ENCODE data around the gene TRPM2.
"Not testable (repeated sequence)": the region's sequence is repeated elsewhere in the genome, so short reads cannot be mapped to it uniquely, and the experiment has no call there.

Gene TRPM2

DNA sequence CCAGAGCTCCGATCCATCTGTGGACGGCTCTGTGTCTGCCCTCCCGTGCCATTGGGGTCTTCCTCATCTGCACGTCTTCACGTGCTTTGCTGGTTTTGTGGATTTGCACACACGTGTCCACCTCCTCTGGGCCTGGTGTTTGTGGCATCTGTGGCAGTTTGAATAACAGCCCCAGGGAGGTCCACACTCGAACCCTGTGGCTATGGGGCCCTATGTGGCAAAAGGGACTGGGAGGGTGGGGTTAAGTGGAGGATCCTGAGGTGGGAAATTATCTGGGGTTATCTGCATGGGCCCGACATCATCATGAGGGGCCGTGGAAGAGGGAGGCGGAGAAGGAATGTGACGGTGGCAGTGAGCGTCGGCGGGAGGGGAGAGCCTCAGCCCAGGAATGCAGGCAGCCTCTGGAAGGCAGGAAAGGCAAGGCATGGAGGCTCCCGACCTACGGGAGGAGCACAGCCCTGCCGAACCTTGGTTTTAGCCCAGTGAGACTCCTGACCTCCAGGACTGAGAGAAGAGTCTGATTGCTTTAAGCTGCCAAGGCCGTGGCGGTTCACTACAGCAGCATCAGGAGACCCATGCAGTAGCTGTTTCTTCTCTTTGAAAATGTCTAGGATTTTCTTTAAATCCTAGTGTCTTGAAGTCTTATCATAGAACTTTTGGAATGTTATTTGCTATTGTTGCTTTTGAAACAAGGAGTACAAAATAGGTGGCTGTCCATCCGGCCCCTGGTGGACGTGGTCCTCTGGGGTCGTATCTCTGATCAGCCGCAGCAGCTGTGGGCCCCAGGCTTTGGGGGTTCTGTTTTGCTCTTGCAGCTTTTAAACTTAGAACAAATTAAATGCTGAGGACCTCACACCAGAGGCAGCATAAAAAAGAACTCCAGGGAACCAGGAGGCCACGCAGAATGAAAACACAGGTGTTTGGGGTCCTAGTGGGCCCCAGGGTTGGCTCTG, 61.9 kb downstream of the TRPM2 start:
- DNase-seq (ENCODE audit: low read depth in 2 of 2), result no peak

DNA sequence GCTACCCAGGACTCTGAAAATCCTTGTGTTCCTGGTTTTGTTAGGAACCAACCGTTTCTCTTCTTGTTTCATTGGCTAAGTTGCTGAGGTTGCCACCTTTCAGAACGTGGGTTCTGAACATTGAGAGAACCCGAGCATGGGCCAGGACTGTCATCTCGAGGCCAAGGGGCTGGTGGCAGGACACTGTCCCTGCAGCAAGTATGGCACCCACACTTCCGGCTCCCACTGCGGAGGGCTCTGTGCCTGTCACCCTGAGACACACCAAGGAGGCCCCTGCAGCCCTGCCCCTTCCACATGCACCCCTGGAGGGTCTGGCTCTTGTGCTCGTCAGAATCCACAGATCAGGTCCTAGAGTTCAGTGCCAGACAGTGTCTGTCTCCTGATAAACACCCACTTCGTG, 62.8 kb downstream of the TRPM2 start:
- no peak for DNase-seq (ENCODE audit: low read depth in 2 of 2)

DNA sequence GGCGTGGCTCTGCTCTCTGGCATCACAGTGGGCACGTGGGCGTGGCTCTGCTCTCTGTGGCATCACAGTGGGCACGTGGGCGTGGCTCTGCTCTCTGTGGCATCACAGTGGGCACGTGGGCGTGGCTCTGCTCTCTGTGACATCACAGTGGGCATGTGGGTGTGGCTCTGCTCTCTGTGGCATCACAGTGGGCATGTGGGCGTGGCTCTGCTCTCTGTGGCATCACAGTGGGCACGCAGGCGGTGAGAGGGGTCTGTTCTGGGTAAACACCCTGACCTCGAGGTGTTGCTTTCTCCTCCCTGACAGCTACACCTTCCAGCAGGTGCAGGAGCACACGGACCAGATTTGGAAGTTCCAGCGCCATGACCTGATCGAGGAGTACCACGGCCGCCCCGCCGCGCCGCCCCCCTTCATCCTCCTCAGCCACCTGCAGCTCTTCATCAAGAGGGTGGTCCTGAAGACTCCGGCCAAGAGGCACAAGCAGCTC, 64.2 kb downstream of the TRPM2 start:
- not testable (repeated sequence) for DNase-seq (ENCODE audit: low read depth in 2 of 2)

DNA sequence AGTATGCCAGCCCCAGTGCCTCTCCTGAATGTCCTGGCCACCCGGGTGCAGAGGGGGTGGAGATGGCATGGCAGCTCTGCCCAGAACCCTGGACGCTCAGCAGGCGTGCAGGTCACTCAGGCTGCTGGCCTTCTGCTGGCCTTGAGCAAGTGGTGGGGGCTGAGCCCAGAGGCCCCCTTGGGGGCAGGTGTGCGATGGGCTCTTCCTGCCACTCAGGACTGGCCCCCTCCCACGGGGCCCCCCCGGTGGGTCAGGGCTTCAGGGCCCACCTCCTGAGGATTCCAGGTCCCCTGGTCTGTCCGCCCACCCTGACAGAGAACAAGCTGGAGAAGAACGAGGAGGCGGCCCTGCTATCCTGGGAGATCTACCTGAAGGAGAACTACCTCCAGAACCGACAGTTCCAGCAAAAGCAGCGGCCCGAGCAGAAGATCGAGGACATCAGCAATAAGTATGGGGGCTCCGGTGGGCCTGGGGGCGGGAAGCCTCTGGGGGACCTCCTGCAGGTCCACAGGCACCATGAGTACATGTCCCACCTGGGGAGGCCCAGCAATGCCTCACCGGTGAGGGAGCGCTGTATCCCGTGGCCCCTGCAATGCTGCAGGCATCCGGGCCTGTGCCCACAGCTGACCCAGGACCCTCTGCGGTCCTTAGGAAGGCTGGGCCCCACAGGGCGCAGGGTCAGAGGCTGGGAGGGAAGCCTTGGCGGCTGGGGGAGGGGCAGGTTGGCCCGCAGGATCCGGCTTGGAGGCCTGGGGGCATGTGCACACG, 64.9 kb downstream of the TRPM2 start:
- no peak for DNase-seq (ENCODE audit: low read depth in 2 of 2)

DNA sequence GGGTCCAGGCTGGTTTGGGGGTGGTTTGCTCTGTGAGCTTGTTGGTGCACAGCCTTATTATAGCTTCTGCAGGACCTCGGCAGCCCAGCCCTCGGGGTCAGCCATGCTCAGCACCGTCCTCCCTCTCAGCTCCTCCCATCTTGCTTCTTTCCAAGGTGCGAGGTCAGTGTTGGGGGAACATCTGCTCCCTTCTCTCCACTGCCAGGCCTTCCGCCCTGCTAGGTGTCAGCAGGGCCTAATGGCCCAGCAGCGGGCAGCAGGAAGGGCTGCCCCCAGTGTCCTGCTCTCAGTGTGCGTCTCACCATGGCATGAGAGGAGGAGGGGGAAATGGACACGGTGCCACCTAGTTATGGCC, 65.4 kb downstream of the TRPM2 start:
- no peak for DNase-seq (ENCODE audit: low read depth in 2 of 2)

DNA sequence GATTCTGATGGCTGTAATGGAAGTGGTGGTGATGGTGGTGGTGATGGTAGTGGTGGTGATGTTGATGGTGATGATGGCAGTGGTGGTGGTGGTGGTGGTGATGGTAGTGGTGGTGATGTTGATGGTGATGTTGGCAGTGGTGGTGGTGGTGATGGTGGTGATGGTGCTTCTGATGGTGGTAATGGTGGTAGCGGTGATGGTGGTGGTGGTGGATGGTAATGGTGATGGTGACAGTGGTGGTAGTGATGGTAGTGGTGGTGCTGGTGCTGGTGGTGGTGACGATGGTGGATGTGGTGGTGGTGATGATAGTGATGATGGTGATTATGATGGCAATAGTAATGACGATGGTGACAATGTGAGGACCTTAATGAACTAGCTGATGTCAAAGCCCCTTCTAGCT, 66.3 kb downstream of the TRPM2 start:
- DNase-seq (ENCODE audit: low read depth in 2 of 2), result no peak

DNA sequence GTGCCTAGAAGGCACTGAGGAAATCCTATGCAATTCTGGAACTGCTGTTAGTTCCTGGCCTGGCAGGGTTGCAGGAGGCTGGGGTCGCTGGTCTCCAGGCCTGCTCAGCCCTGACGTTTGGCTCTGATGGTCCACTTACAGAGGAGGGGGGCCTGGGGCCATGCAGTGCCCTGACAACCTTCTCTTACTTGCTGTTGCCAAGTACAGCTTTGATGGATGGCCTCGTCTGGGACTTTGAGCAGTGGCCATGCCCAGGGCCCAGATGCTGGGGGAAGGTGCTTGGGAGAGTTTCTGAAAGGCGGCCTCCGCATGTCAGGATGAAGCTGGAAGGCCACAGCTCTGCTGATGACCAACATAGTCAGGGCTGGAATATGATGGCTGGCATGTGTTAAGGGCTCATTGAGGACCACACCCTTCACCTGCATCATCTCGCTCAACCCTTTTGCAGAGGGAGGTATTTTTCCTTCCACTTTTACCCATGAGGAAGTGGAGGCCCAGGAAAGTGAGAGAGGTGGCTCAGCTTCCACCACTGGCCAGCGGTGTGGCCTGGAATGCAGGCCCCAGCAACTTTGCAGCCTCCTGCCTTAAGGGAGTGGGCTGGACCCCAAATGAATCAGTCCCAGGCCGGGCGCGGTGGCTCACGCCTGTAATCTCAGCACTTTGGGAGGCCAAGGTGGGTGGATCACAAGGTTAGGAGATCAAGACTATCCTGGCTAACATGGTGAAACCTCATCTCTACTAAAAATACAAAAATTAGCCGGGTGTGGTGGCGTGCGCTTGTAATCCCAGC, 67.2 kb downstream of the TRPM2 start:
- no peak for DNase-seq (ENCODE audit: low read depth in 2 of 2)

DNA sequence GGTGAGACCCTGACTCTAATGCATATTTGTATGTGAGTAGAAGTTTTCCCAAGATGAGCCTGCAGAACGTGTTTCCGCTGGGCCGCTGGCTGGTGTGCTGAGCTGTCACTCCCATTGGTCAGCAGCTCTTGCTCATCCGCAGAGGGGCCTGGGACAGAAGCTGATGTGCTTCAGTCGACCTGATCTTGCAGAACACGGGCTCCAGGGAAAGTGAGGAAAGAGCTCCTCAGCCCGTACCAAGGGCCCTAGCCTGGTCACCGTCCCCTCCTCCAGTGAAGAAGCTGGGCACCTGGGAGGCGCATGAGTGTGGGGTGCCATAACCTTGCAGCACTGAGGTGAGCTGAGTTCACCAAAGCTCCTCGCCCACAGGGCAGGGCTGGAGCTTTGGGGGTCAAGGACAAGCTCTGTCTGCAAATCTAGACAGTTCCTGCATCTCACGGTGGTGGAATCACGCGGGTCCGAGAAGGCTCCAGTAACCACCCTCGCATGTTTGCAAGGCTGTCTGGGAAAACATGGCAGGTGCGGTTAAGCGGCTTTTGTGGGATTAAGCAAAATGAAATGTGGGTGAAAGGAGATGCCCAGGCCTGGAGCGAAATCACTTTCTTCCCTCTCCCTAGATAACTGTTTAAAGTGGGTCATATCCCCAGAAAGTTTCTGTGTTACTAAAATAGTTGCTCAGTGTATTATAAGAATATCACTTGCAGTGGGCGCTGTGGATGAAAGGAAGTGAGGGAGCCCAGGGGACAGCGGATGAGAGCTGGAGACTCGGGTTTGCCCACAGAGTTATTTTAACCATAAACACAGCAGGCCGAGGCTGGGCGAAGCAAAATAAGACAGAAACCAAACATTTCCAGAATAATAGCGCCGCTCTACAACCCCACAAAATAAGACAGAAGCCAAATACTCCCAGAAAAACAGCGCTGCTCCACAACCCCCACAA, 68.8 kb downstream of the TRPM2 start:
- no peak for DNase-seq (ENCODE audit: low read depth in 2 of 2)

DNA sequence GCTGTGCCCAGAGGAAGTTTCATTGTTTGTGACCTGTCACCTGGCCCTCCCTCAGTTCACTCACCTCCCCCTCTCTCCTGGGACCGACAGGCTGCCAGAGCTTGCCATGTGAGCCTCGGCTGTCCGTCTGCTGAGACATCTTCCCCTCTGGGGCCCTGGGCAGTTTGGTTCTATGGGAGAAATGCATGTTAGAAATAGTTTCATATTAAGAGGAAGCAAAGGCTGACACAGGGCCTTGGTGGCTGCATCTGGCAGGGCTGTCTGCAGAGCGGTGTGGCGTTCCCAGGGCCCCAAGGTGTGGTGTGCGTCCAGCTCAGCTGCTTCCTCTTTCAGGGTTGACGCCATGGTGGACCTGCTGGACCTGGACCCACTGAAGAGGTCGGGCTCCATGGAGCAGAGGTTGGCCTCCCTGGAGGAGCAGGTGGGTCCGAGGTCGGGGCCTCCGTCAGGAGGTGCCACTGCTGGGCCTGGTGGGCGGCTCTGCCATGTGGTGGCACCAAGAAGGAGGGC, 69.9 kb downstream of the TRPM2 start:
- no peak for DNase-seq (ENCODE audit: low read depth in 2 of 2)

DNA sequence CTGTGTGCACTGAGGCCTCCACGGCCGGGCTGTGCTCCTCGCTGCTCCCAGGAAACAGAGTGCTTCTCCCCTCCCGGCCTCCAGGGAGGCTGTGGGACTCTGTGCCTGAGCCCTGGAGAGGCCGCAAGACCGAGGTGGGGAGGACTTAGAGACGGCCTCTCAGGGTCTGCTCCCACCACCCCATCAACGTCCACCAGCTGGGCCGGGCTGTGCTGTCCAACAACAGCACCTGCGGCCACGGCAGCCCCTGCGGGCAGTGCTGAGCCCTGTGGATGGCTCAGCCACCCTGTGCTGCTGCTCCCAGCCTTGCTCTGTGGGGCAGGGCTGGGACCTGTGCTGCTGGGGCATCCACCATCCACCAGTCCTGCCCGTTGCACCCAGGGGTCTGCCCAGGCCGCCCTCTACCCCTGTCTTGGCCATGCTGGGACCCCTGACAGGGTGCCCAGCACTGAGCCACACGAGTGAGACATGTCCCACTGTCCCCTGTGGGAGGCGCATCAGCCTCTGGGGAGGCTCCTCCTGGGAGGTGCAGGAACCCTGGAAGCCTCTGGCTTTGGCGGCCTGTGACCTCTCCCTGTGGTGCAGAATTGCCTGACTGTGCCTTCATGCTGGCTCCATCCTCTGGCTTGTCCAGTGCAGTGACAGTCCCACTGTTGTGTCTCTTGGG, 70.7 kb downstream of the TRPM2 start:
- no peak for DNase-seq (ENCODE audit: low read depth in 2 of 2)

DNA sequence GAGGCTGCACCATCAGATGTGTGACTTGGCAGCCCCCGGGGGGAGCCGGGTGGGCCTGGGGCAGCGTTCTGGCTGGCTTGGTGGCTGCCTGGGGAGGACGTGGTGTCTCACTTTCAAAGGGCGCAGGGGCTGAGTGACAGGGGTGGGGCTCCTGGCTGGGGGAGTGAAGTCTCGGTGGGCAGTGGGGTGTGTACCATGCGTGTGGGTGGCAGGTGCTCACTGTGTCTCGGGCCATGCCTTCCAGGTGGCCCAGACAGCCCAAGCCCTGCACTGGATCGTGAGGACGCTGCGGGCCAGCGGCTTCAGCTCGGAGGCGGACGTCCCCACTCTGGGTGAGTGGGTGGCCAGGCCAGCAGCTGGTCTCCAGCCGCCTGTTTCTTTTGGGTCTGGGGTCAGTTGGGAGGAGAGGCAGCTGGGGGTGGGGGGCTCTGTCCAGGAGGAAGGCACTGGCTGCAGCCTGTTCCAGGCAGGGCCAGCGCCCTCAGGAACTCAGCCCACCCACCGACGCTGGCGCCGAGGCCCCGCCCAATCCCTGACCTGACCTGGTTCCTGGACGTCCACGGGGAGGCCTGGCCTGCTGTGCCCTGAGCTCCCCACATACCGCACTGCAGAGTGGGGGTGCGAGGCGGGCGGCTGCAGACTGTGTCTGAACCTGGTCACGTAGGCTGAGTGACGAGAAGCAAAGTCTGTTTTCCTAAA, 71.3 kb downstream of the TRPM2 start:
- no peak for DNase-seq (ENCODE audit: low read depth in 2 of 2)

DNA sequence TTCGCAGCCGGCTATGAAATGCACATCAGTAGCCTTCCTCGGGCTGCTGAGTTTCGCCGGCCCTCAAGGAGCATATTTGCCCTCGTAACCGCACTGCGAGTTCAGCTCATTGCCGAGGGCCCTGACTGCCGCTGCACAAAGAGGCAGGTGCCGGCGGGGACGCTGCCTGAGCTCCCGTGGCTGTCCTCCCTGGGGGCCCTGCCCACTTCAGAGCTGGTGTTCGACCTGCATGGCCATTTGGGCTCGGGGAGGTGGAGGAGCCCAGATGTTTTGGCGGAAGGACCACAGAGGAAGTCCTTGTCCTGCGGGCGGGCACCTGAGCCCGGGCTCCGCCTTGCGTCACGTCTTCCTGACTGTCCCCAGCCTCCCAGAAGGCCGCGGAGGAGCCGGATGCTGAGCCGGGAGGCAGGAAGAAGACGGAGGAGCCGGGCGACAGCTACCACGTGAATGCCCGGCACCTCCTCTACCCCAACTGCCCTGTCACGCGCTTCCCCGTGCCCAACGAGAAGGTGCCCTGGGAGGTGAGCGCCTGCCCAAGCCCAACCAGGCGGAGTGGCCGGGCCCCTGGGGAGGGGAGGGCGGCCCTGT, 72.0 kb downstream of the TRPM2 start:
- DNase-seq (ENCODE audit: low read depth in 2 of 2), result no peak

DNA sequence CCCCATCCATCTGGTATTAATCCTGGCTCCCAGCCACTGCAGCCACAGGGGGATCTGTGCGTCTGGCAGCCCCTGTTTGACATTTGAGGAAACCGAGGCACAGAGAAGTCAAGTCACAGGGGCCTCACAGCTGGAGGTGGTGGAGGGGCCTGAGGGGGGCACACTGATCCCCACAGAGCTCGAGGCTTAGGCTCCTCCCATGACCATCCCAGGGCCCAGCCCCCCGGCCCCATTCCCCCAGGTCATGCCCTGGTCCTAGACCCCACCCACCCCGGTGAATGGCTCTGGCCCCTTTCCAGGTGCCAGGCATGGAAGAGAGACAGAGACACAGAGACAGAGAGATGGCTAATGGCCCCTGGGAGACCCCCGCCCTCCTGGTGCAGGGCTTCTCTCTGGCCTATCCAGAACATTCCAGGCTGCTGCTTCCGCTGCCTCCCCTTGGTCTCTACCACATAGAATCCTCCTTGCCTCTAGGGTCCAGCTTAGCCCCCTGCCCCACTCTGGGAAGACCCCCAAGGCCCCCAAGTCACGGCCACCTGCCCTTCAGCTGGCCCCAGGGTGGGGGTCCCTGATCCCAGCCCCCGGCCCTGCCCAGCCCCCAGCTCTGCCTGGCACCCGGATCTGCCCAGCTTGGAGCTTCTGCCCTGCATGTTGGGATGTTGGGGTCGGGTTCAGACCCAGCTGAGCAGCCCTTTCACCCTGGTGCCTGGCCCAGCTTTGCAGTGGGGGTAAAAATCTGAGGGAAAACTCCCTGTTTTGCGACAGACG, 72.7 kb downstream of the TRPM2 start:
- DNase-seq (ENCODE audit: low read depth in 2 of 2), result no peak

DNA sequence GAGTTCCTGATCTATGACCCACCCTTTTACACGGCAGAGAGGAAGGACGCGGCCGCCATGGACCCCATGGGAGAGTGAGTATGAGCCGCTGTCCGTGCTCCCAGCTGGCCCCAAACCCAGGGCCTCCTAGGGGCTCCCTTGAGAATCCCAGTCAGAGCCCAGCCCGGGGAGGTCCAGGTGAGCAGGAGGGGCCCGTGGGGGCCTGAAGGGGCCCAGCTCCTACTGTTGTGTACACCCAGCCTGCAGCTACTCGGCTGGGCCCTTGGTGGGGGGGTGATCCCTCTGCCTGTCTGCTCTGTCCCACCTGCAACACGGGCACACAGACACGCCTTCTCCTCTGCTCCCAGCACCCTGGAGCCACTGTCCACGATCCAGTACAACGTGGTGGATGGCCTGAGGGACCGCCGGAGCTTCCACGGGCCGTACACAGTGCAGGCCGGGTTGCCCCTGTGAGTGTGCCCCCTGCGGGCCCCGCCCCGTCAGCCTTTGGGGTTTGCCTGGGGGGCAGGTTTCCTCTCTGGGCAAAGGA, 73.3 kb downstream of the TRPM2 start:
- no peak for DNase-seq (ENCODE audit: low read depth in 2 of 2)

DNA sequence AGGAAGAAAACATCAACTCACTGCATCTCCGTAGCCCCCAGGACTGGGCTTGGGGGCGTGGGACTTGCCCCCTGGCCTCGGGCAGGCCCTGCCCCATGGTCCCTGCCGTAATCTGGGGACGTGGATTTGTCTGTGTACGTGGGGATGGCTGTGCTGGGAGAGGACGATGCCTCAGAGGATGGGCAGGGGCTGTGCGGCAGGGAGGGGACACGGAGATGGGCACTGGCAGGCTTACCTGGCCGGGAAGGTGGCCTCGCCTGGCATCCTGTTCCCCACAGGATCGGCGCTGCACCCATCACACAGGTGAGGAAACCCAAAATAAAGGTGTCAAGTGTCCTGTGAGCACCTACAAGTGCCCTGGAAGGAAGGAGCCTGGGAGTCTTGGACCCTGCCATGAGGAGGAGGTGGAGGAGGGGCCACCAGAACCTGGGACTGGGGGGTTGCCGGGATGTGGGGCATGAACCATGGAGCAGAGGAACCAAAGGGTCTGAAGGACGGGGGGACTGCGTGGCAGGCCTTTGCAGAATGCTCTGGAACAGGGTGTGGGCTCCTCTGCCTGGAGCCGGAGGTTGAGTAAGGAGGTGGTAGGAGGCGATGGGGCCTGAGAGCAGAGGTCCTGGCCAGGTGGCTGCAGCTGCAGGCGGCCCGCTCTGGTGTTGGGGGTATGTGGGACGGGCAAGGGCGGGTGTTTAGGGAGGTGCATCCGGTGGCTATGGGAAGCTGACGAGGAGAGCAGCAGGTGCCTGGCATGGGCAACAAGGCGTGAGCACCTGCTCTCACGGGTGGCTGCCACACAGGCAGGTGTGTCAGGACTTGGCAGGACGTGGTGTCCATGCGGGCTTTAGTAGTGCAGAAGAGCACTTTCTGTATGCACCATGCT, 74.1 kb downstream of the TRPM2 start:
- DNase-seq (ENCODE audit: low read depth in 2 of 2), result no peak

DNA sequence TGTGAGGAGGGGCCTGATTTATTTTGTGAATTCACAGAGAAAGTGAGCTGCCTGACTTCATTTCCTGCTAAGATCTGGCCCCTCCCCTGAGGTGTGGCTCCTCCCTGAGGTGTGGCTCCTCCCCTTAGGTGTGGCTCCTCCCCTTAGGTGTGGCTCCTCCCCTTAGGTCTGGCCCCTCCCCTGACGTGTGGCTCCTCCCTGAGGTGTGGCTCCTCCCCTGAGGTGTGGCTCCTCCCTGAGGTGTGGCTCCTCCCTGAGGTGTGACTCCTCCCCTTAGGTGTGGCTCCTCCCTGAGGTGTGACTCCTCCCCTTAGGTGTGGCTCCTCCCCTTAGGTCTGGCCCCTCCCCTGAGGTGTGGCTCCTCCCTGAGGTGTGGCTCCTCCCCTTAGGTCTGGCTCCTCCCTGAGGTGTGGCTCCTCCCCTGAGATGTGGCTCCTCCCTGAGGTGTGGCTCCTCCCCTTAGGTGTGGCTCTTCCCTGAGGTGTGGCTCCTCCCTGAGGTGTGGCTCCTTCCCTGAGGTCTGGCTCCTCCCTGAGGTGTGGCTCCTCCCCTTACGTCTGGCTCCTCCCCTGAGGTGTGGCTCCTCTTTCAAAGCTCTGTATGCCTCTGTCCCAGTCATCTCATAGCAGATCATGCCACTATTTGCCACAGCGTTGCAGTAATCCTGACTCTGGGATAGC, 75.0 kb downstream of the TRPM2 start:
- DNase-seq (ENCODE audit: low read depth in 2 of 2), result peak in 1 of 2 donors; percentile 8

DNA sequence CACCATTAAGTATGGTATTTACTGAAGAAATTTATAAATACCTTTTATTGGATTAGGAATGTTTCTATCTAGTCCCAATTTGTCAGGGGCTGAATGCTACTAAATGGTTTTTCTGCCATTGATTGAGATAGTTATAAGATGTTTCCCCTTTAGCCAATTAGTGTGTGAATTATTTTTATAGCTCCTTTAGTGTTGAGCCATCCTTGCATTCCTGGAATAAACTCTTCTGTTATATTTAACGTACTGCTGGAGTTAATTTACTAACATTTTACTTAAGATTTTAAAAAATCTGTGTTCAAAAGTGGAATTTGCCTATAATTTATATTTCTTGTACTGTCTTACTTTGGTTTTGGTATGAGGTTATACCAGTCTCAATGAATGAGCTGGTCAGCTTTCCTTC, 76.5 kb downstream of the TRPM2 start:
- no peak for DNase-seq (ENCODE audit: low read depth in 2 of 2)

All from stimulated activated CD8-positive, alpha-beta memory T cell treated with anti-CD3 and anti-CD28 coated beads, Interleukin-15, amount 100 ng/mL, for 4 hours (primary cell).